Testis (tissue), 3 donors: ENCODE data around the gene GNB5. TPM values are rescaled to one million over a fixed set of nuclear protein-coding genes. Genes with fewer than 3 reads are reported as not detected.

Source experiments
- DNase-seq: peaks from one replicate; pipeline ENCODE4 v3.0.0-alpha.2; 2019
- H3K27ac ChIP-seq, 2 donors: fragments of 200-600 bp; sonication (generic); one replicate each; pipeline ENCODE4 v1.5.1; 2019
- H3K27me3 ChIP-seq: fragments of 200-600 bp; sonication (generic); one replicate; pipeline ENCODE4 v1.5.1; 2019
- H3K36me3 ChIP-seq: fragments of 200-600 bp; sonication (generic); one replicate; pipeline ENCODE4 v1.5.1; 2017; ENCODE audit warnings: low read depth; ENCODE audit errors: missing control alignments
- H3K4me1 ChIP-seq: fragments of 200-600 bp; sonication (generic); one replicate; pipeline ENCODE4 v1.5.1; 2019
- H3K4me3 ChIP-seq, 2 donors: fragments of 200-600 bp; sonication (generic); one replicate each; pipeline ENCODE4 v1.5.1; 2017 to 2019
- H3K9me3 ChIP-seq: fragments of 200-600 bp; sonication (generic); one replicate; pipeline ENCODE4 v1.5.1; 2017
- POLR2A ChIP-seq: fragments of 450-650 bp; IDR thresholded peaks from one replicate; pipeline ENCODE4 v1.6.1; 2017; ENCODE audit warnings: antibody characterized with exemption, mild to moderate bottlenecking, moderate library complexity
- WGBS, 2 donors: methylation state at CpG; one replicate each; pipeline ENCODE4 v1.1.5; 2018; 5-methylcytosine and 5-hydroxymethylcytosine counted together
- intact Hi-C: fragments of 100-400 bp; cut with DNase I; formaldehyde crosslinking; loops from one replicate; pipeline ENCODE4 v1.15.1; 2023; ENCODE audit warnings: low total_unique reads
- polyA plus RNA-seq: library from polyadenylated mRNA; stranded (reverse); fragments of 350-450 nt; fragmentation: Illumina TruSeq; extraction: RNeasy Lipid Tissue Mini Kit (QIAGEN cat#74804); gene quantifications from one replicate; pipeline ENCODE4 v1.2.3, GENCODE V29; 2014; ENCODE audit warnings: low read depth, low replicate concordance; ENCODE audit not compliant: insufficient read depth
- total RNA-seq, 2 donors: library from RNA; depleted of rRNA; stranded (reverse); fragments of >200 nt; gene quantifications; one replicate each; pipeline ENCODE4 v1.2.3, GENCODE V29; 2016
- TF ChIP-seq, protein P1 (sequence below), 3 experiments: fragments of 450-650 bp in 2 of 3; fragments of 200-600 bp in 1 of 3; sonication (generic) in 1 of 3; IDR thresholded peaks; one replicate each; pipeline ENCODE4 v1.5.1; 2016 to 2019; ENCODE audit warnings: antibody characterized with exemption in 3 of 3, mild to moderate bottlenecking in 2 of 3, moderate library complexity in 1 of 3

Gene GNB5
- total and polyA plus RNA-seq, 3 donors from 2014 or later, result 37.1 to 82.3 (median 65.4) TPM

GRCh38 chr15:52164631-52165265 is 26.4 kb downstream of the GNB5 start:
- intact Hi-C loops, result no loop called here

DNA sequence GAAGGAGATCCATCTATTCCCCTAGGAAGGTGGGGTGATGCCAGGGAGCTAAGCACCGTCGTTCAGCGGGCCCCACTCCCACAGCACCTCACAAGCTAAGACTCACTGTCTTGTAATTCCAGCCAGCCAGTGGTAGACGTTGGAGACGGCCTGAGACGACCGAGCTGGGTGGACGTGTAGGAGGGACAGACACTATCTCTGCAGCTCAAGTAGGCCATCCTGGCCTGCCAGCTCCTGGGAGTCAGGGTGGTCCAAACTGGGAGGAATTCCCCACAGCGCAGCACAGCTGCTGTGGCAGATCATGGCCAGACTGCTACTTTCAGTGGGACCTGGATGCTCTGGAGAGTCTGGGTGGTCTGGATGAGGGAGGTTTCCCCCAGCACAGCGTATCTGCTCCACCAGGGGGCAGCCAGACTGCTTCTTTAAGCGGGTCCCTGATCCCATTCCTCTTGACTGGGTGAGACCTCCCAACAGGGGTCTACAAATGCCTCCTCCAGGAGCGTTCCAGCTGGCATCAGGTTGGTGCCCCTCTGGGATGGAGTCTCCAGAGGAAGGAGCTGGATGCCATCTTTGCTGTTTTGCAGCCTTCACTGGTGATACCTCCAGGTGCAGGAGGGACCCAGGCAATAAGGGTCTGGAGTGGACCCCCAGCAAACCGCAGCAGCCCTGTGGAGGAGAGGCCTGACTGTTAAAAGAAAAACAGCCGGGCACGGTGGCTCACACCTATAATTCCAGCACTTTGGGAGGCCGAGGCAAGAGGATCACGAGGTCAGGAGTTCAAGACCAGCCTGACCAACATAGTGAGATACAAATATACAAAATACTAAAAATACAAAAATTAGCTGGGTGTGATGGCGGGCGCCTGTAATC is 27.6 kb downstream of the GNB5 start:
- Histone ChIP-seq H3K4me3 (no peak overlapping the region), H3K9me3 (no peaks in the 10 kb centered on the region), H3K4me1 (peaks cover 11% of the 10 kb centered on the region), H3K27ac (peak overlapping the region; percentile 70 to 78), H3K27me3 (no peaks in the 10 kb centered on the region), H3K36me3 (no peaks in the 10 kb centered on the region)
- intact Hi-C loops, result no loop called here
- TF ChIP-seq, protein P1, sequence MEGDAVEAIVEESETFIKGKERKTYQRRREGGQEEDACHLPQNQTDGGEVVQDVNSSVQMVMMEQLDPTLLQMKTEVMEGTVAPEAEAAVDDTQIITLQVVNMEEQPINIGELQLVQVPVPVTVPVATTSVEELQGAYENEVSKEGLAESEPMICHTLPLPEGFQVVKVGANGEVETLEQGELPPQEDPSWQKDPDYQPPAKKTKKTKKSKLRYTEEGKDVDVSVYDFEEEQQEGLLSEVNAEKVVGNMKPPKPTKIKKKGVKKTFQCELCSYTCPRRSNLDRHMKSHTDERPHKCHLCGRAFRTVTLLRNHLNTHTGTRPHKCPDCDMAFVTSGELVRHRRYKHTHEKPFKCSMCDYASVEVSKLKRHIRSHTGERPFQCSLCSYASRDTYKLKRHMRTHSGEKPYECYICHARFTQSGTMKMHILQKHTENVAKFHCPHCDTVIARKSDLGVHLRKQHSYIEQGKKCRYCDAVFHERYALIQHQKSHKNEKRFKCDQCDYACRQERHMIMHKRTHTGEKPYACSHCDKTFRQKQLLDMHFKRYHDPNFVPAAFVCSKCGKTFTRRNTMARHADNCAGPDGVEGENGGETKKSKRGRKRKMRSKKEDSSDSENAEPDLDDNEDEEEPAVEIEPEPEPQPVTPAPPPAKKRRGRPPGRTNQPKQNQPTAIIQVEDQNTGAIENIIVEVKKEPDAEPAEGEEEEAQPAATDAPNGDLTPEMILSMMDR (IDR thresholded peaks at IDR 0.05), result peak in 2 of 3 experiments; percentile 20 to 40
- TF ChIP-seq POLR2A, result no peak
- whole genome bisulfite sequencing, 2 donors, result 53 to 88% methylated on average over 7 to 18 of the region's 19 CpGs
- DNase-seq, result peak; percentile 72

More at GRCh38 chr15:52164631-52165265, 26.4 kb downstream of the GNB5 start:
- H3K36me3 ChIP-seq, result no peaks in the 10 kb centered on the region
- peaks cover 11% of the 10 kb centered on the region for H3K4me1 ChIP-seq
- H3K27me3 ChIP-seq, result no peaks in the 10 kb centered on the region
- no peak overlapping the region for H3K27ac ChIP-seq
- no peaks in the 10 kb centered on the region for H3K9me3 ChIP-seq
- no peak overlapping the region for H3K4me3 ChIP-seq
- 81 to 82% methylated on average over 2 of the region's 2 CpGs for WGBS, 2 donors
- TF ChIP-seq POLR2A, result no peak
- TF ChIP-seq, protein P1 (IDR thresholded peaks at IDR 0.05), result no peak
- no peak for DNase-seq

DNA sequence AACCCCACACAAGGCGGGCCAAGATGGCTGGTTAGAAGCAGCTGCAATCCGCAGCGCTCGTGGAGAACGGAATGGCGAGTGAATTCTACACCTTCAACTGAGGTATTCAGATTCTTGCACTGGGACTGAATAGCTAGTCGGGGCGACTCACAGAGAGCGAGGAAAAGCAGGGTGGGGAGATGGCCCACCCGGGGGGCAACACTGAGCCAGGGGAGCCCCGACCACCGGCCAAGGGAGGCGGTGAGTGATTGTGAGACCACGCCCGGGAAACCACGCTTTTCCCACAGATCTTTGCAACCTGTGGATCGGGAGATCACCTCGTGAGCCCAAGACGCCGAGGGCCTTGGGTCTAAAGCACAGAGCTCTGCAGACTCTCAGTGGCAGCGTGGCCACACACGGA is 28.3 kb downstream of the GNB5 start:
- DNase-seq, result no peak
- intact Hi-C loops, result no loop called here
- peak overlapping the region; percentile 70 to 78 for H3K27ac ChIP-seq
- H3K27me3 ChIP-seq, result no peaks in the 10 kb centered on the region
- peaks cover 16% of the 10 kb centered on the region for H3K4me1 ChIP-seq
- no peak overlapping the region for H3K4me3 ChIP-seq
- 76 to 86% methylated on average over 22 of the region's 22 CpGs for WGBS, 2 donors
- H3K36me3 ChIP-seq, result no peaks in the 10 kb centered on the region
- TF ChIP-seq, protein P1 (IDR thresholded peaks at IDR 0.05), result no peak
- no peak for TF ChIP-seq POLR2A
- no peaks in the 10 kb centered on the region for H3K9me3 ChIP-seq

DNA sequence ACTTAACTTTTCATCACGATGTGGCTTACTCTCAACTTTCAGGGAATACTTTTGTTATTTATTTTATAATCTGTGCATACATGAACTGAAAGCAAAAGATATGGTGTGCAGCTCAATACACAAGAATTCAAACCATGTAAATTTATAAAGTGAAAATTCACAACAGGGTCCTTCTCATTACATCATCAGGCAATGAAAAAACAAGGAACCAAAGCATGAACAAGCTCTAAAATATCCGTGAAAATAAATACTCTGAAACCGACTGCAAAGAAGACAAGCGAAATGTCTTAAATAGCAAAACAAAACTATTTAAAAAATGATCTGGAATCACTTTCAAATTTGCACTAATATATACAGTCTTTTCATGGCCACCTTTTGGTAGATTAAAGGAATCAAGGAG is 28.9 kb downstream of the GNB5 start:
- peaks cover 19% of the 10 kb centered on the region for H3K4me1 ChIP-seq
- no peak for TF ChIP-seq POLR2A
- TF ChIP-seq, protein P1 (IDR thresholded peaks at IDR 0.05), result no peak
- no peaks in the 10 kb centered on the region for H3K9me3 ChIP-seq
- DNase-seq, result no peak
- H3K36me3 ChIP-seq, result no peaks in the 10 kb centered on the region
- H3K4me3 ChIP-seq, result no peak overlapping the region
- H3K27me3 ChIP-seq, result no peaks in the 10 kb centered on the region
- intact Hi-C loops, result no loop called here
- 68 to 72% methylated on average over 4 of the region's 4 CpGs for WGBS, 2 donors
- no peak overlapping the region for H3K27ac ChIP-seq
